PC-3 (cell line): ENCODE results near the gene NCOA1. TPM values are rescaled to one million over a fixed set of nuclear protein-coding genes. Genes with fewer than 3 reads are reported as not detected.

Source experiments
- ATAC-seq: fragments of 200-7000 bp; cut with Tn5 transposase; 2 replicates; pipeline ENCODE4 v1.9.1; 2020; ENCODE audit warnings: mild to moderate bottlenecking, moderate library complexity
- BruUV-seq: library from RNA; stranded (reverse); fragments of 400-500 nt; replicated peaks from 2 replicates; lab custom pipeline; 2021; lab: Mats Ljungman, UMichigan
- CTCF ChIA-PET: fragments of 300-600 bp; sonication (Branson Sonifier 250); formaldehyde crosslinking; loops from one replicate; lab custom pipeline; 2022; ENCODE audit warnings: antibody characterized with exemption; lab: Charles Lee
- POLR2A ChIA-PET: fragments of 300-600 bp; sonication (Branson Sonifier 250); formaldehyde crosslinking; loops from one replicate; lab custom pipeline; 2022; ENCODE audit warnings: antibody characterized with exemption; ENCODE audit not compliant: unreplicated experiment; lab: Charles Lee
- DNase-seq: peaks from one replicate; pipeline ENCODE4 v3.0.0-alpha.2; 2015
- H2AFZ ChIP-seq: fragments of 300-600 bp; sonication (generic); 2 replicates; pipeline ENCODE4 v1.6.0; 2016; ENCODE audit warnings: antibody characterized with exemption, low read length
- H3F3A ChIP-seq: fragments of 300-600 bp; sonication (generic); one replicate; pipeline ENCODE4 v1.6.0; 2017; ENCODE audit warnings: antibody characterized with exemption, low read length, control low read depth, mild to moderate bottlenecking; ENCODE audit not compliant: unreplicated experiment
- H3K27ac ChIP-seq: fragments of 300-600 bp; sonication (generic); 2 replicates; pipeline ENCODE4 v1.5.1; 2016; ENCODE audit warnings: mild to moderate bottlenecking, low read length
- H3K27me3 ChIP-seq: fragments of 300-600 bp; sonication (generic); 2 replicates; pipeline ENCODE4 v1.6.1; 2016; ENCODE audit warnings: low read length, mixed read lengths
- H3K36me3 ChIP-seq: fragments of 300-600 bp; sonication (generic); 2 replicates; pipeline ENCODE4 v1.6.1; 2016; ENCODE audit warnings: low read depth, mixed run types, low read length, mixed read lengths
- H3K4me1 ChIP-seq: fragments of 300-600 bp; sonication (generic); 2 replicates; pipeline ENCODE4 v1.5.1; 2016; ENCODE audit warnings: low read length; ENCODE audit not compliant: insufficient read depth
- H3K4me2 ChIP-seq: fragments of 300-600 bp; sonication (generic); 2 replicates; pipeline ENCODE4 v1.6.0; 2016; ENCODE audit warnings: low read length
- H3K4me3 ChIP-seq: fragments of 300-600 bp; sonication (generic); 2 replicates; pipeline ENCODE4 v1.5.1; 2016; ENCODE audit warnings: mild to moderate bottlenecking, low read length, mixed read lengths
- H3K79me2 ChIP-seq: fragments of 300-600 bp; sonication (generic); 2 replicates; pipeline ENCODE4 v1.6.1; 2017; ENCODE audit warnings: low read length, mixed read lengths
- H3K9ac ChIP-seq: fragments of 300-600 bp; sonication (generic); 2 replicates; pipeline ENCODE4 v1.6.0; 2016; ENCODE audit warnings: mild to moderate bottlenecking, low read length
- H3K9me2 ChIP-seq: fragments of 300-600 bp; sonication (generic); replicated peaks from 2 replicates; pipeline ENCODE4 v1.6.1; 2016; ENCODE audit warnings: mixed run types, low read length, mixed read lengths
- H3K9me3 ChIP-seq: fragments of 300-600 bp; sonication (generic); 2 replicates; pipeline ENCODE4 v1.6.1; 2016; ENCODE audit warnings: low read length, mixed read lengths
- H4K20me1 ChIP-seq: fragments of 300-600 bp; sonication (generic); 2 replicates; pipeline ENCODE4 v1.6.1; 2016; ENCODE audit warnings: low read length, mixed read lengths
- EZH2 ChIP-seq: fragments of 300-600 bp; sonication (generic); IDR thresholded peaks from one replicate; pipeline ENCODE4 v1.6.1; 2017; ENCODE audit warnings: antibody characterized with exemption, mild to moderate bottlenecking, low read length; ENCODE audit not compliant: unreplicated experiment
- EZH2phosphoT487 ChIP-seq: fragments of 300-600 bp; sonication (generic); IDR thresholded peaks from 2 replicates; pipeline ENCODE4 v1.6.1; 2018; ENCODE audit warnings: mild to moderate bottlenecking, antibody characterized with exemption, low read length, borderline replicate concordance
- intact Hi-C: fragments of 100-400 bp; cut with micrococcal nuclease; formaldehyde crosslinking; loops from 2 replicates; pipeline ENCODE4 v1.9.0; 2023
- total RNA-seq: library from RNA; depleted of rRNA; stranded (reverse); fragments of >200 nt; gene quantifications from 2 replicates; pipeline ENCODE4 v1.2.3, GENCODE V29; 2014
- TF ChIP-seq, protein P1 (sequence below): fragments of 300-600 bp; sonication (generic); conservative IDR thresholded peaks from 2 replicates; pipeline ENCODE4 v1.5.1; 2017; ENCODE audit warnings: antibody characterized with exemption, low read depth, mild to moderate bottlenecking, low read length

NCOA1 gene
- total RNA-seq, 1 experiment from 2014 or later = 7.5 TPM

DNA sequence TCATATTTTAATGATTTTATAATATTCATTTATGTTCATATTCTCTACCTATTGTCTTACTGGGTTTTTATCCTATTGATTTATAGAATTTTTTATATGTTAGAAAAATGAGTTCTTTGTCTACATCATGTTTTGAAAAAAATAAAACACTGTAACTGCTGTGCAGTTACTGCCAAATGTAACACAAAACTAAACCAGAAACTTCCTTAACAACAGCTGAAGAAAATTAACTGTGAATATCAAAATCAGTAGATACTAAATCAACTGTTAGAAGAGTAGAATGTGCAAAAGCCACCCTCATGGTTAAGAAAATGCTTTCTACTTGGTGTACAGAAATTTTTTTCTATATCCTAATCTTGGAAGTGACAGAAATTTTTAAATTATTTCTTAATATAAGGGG, 232.6 kb downstream of the NCOA1 start:
- no peaks in the 10 kb centered on the region for H4K20me1 ChIP-seq
- H3K27me3 ChIP-seq = no peaks in the 10 kb centered on the region
- H3K4me3 ChIP-seq = no peak overlapping the region
- ChIA-PET POLR2A (no interaction called here), CTCF (no interaction called here)
- BruUV-seq = no TSS peak
- no peaks in the 10 kb centered on the region for H3K36me3 ChIP-seq
- no peak overlapping the region for H3K4me2 ChIP-seq
- no peaks in the 10 kb centered on the region for H3K9me3 ChIP-seq
- H3F3A ChIP-seq = no peaks in the 10 kb centered on the region
- H3K9me2 ChIP-seq = no peaks in the 10 kb centered on the region
- H3K27ac ChIP-seq = no peak overlapping the region
- DNase-seq = no peak
- no peak overlapping the region for H3K9ac ChIP-seq
- TF ChIP-seq EZH2 (no peak), EZH2phosphoT487 (no peak)
- no peak overlapping the region for H2AFZ ChIP-seq
- peaks cover 11% of the 10 kb centered on the region; the same call in 1 of the 2 replicates for H3K4me1 ChIP-seq
- no peaks in the 10 kb centered on the region for H3K79me2 ChIP-seq
- ATAC-seq = no peak
- intact Hi-C loops = no loop called here

DNA sequence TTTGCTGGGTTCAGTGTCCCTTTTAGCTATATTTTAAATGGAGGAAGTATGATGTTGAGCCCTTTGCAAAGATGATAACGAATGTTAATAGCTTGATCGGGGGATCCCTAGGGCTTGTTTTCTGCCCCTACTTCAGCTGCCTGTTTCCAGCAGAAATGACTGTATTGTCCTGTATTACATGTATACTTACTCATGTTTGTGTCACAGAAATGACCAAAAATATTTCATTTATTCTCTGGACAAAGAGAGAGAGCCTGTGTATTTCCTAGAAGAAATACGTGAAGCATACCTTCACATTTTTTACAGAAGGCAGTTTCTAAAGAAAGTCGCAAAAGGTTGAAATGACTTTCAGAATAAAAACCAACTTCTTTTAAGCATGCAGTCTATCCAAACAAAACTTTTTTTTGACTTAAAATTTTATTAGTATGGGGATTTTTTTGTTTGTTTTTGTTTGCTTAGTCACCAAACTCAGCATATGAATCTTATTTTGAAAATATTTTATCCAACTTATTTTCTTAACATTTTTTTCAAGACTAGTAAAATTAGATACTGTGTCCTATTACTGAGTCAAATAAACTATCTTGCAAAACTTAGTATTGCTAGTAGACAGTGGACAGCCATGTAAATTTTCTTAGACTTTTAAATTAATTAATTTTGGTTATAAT, 233.2 kb downstream of the NCOA1 start:
- CTCF ChIA-PET = interaction anchor here (0.5 kb wide), 1 partner anchor 784 kb away, joined by 5 read pairs; the partner anchor contains the start of gene UBXN2A
- DNase-seq = peak; percentile 16
- Histone ChIP-seq H3K4me2 (no peak overlapping the region), H3K9me2 (no peaks in the 10 kb centered on the region), H4K20me1 (no peaks in the 10 kb centered on the region), H3K36me3 (no peaks in the 10 kb centered on the region), H3K4me3 (no peak overlapping the region), H3K9ac (no peak overlapping the region), H3K9me3 (no peaks in the 10 kb centered on the region), H3K4me1 (peaks cover 11% of the 10 kb centered on the region; the same call in 1 of the 2 replicates), H3K79me2 (no peaks in the 10 kb centered on the region), H3K27ac (0 out of 2 replicates have a peak overlapping the region, but pooled peaks have one; percentile 8), H3K27me3 (no peaks in the 10 kb centered on the region), H2AFZ (no peak overlapping the region), H3F3A (no peaks in the 10 kb centered on the region)
- peak; percentile 29 for ATAC-seq
- POLR2A ChIA-PET = no interaction called here
- intact Hi-C loops = no loop called here
- TF ChIP-seq, protein P1, sequence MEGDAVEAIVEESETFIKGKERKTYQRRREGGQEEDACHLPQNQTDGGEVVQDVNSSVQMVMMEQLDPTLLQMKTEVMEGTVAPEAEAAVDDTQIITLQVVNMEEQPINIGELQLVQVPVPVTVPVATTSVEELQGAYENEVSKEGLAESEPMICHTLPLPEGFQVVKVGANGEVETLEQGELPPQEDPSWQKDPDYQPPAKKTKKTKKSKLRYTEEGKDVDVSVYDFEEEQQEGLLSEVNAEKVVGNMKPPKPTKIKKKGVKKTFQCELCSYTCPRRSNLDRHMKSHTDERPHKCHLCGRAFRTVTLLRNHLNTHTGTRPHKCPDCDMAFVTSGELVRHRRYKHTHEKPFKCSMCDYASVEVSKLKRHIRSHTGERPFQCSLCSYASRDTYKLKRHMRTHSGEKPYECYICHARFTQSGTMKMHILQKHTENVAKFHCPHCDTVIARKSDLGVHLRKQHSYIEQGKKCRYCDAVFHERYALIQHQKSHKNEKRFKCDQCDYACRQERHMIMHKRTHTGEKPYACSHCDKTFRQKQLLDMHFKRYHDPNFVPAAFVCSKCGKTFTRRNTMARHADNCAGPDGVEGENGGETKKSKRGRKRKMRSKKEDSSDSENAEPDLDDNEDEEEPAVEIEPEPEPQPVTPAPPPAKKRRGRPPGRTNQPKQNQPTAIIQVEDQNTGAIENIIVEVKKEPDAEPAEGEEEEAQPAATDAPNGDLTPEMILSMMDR = no peak
- TF ChIP-seq EZH2 (no peak), EZH2phosphoT487 (no peak)
- no TSS peak for BruUV-seq

DNA sequence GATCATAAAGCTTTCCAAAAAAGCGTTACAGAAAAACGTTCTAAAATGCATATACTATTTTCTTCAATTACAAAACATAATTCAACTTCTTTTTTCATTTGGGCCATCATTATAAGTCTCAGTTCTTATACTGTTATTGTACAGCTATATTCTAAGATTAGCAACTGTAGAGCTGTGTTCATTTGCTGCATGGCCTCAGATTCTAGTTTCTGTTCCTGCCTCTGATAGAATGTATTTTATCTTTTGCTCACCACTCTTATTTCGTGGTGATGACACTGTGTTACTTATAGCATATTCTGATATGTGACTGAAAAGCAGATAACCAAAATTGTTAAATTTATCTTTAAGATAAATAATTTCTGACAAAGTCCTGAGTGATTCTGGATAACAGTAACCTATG, 234.9 kb downstream of the NCOA1 start:
- Histone ChIP-seq H3F3A (no peaks in the 10 kb centered on the region), H3K4me1 (peaks cover 11% of the 10 kb centered on the region; the same call in 1 of the 2 replicates), H3K79me2 (no peaks in the 10 kb centered on the region), H4K20me1 (no peaks in the 10 kb centered on the region), H2AFZ (no peak overlapping the region), H3K9ac (no peak overlapping the region), H3K27me3 (no peaks in the 10 kb centered on the region), H3K9me2 (no peaks in the 10 kb centered on the region), H3K4me3 (no peak overlapping the region), H3K27ac (no peak overlapping the region), H3K4me2 (no peak overlapping the region), H3K9me3 (no peaks in the 10 kb centered on the region), H3K36me3 (no peaks in the 10 kb centered on the region)
- TF ChIP-seq EZH2 (no peak), EZH2phosphoT487 (no peak)
- TF ChIP-seq, protein P1 = no peak
- ChIA-PET POLR2A (interaction anchor here (0.6 kb wide), 1 partner anchor 860 kb away, joined by 5 read pairs; no protein-coding TSS in a partner anchor), CTCF (interaction anchor here (0.6 kb wide), 1 partner anchor 471 kb away, joined by 6 read pairs; no protein-coding TSS in a partner anchor)
- intact Hi-C loops = no loop called here
- BruUV-seq = no TSS peak
- DNase-seq = no peak
- no peak for ATAC-seq
